ENCODE measurements around the gene ATXN10.

The ATXN10 gene

DNA sequence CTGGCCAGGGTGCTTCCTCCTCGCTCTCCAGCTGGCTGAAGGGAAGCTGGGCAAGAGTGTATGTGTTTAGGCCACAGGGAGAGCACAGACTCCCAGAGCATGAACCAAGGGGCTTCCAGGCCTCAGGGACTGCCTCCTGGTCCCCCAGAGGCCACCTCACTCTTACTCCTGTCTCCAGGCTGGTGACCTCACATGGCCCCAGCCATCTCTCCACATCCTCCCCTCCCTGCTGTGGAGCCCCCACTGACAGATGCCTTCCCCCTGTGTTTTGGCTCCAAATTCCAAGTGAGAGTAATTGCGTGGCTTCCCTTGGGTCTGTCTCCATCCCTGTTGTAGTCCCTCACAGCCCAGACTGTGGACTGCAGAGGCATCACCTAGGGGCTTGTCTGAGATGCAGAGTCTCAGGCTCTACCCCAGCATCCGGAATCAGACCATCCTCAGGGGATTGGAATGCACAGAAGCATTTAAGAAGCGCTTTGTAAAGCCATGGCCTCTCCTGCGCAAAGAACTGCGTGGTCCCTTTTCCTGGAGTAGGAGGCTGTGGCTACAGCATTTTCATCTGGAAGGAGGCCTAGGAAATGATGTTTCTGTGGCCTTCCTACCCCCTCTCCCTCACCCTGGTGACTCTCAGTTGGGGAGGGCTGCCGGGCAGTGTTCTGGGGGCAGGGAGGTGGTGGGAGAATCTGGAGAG, 91.1 kb downstream of the ATXN10 start:
- TF ChIP-seq CTCF (IDR thresholded peaks at IDR 0.05): no peak

DNA sequence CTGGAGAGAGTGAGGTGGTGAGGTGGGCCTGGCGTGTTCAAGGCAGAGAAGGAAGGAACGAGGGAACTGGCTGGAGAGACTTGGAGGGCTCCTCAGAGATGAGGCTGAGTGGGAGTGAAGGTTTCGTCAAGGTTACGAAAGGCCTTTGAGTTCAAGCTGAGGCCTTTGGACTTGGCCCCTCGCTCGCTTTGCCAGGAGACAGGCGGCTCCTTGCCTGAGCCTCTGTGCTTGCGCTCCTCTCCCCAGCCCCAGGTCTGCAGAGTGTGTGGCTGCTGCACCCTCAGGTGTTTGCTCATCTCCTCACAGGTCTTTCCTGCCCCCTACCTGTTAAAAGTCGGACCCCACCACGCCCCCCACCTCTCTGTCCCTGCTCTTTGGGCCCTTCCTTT, 91.6 kb downstream of the ATXN10 start:
- TF ChIP-seq CTCF (IDR thresholded peaks at IDR 0.05): no peak

GRCh38 chr22:45768490-45768889, 96.9 kb downstream of the ATXN10 start:
- TF ChIP-seq CTCF (IDR thresholded peaks at IDR 0.05): no peak

DNA sequence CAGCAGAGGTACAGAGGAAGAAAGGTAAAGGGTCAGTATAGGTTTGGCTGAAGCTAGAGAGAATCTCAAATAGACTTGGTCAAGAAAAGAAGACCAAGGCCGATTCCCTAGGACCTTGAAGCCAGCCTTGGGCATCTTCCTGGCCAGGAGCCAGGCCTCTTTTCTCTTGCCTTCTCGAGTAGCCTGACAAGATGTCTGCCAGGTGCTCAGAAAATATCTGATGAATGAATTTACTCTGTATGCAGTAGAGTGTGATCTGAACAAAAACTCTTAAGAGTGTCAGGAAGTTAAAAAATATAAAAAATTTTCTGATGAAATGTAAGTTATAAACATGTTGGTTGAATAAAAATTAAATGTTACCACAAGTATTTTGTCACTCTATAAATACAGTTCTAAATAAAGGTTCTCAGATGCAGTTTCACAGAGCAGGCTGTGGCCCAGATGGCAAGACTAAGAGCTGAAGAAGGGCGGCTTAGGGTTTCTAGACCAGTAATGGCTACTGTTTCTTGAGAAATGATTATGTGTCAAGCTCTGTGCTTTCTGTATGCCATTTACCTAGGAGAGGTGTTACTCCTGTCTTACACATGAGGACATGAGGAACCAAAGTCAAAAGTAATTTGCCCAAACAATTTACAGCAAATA, 98.1 kb downstream of the ATXN10 start:
- TF ChIP-seq CTCF (IDR thresholded peaks at IDR 0.05): no peak

DNA sequence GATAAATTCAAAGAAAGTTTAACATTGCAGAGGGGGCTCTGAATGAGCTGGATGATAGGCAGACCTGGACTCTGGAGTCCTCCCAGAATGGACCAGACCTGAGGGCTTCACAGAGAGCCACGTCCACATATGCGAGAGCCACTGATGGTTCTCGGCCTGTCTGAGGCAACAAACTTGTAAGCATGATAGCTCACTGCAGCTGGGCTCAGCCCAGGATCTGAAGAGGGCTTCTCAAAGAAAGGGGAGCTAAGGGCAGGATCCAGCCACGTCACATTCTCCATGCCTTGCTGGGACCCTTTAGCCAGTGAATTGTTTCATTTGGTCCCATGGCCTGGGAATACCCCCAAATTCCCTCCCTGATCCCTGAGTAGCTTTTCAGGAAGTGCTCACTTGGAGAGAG, 98.9 kb downstream of the ATXN10 start:
- TF ChIP-seq CTCF (IDR thresholded peaks at IDR 0.05): no peak

- TF ChIP-seq CTCF (IDR thresholded peaks at IDR 0.05): no peak
Observed at GRCh38 chr22:45771057-45771456, 99.4 kb downstream of the ATXN10 start.

DNA sequence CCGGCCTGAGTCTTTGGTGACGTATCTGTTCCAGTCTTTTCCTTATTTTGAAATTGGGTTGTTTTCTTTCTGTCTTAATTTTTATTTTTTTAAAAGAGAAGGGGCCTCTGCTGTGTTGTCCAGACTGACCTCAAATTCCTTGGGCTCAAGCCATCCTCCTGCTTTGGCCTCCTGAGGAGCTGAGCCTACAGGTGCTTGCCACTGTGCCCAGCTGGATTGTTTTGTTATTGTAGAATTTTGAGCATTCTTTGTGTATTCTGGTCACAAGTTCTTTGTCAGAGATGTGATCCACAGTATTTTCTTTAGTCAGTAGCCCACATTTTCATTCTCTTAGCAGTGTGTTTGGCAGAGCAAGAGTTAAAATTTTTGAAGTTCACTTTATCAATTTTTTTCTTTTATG, 100.1 kb downstream of the ATXN10 start:
- TF ChIP-seq CTCF (IDR thresholded peaks at IDR 0.05): no peak

Data from LNCAP (cell line).